Stimulated activated CD4-positive, alpha-beta T cell treated with anti-CD3 and anti-CD28 coated beads, Interleukin-12 subunit alpha, Interleukin-12 subunit beta, amount 100 ng/mL, for 4 hours (primary cell): Measurements from ENCODE around the gene ARID1B.

Source experiments
- DNase-seq: peaks from one replicate; pipeline ENCODE4 v3.0.0-alpha.2; 2020

The ARID1B gene

DNA sequence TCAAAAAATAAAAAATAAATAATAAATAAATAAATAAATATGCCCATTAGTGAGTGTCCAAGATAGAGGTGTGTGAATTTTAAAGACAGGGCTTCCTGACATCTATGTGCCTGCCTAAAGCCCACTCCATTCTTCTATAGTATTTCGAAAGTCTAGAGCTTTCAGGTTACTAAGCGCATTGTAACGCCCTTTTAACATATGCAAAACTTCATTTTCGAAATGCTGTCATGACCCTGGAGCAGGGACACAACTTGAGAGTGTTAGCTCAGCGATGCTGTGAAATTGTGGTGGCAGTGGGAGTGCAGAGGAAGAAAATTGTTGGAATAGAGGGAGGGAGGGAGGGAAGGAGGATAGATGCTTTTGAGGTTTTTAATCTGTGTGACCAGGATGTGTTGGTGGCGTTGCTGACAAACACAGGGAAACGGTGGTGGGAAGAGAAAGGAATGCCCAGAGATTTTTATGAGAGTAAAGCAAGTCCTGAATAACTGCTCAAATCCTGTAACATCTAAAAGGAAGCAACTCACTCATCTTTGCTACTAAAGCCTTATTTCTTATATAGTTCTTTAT, 169.3 kb downstream of the ARID1B start:
- DNase-seq: no peak

DNA sequence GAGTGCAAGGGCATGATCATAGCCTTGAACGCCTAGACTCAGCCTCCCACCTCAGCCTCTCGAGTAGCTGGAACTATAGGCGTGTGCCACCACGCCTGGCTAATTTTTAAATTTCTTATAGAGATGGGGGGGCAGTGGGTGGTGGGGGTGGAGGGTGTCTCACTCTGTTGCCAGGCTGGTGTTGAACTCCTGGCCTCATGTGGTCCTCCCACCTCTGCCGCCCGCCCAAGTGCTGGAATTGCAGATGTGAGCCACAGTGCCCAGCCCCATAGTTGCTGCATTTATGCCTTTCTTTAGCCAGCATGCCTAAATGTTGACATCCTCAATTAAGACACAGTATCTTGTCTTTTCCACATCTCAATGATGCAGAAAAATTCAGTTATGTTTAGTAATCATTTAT, 171.1 kb downstream of the ARID1B start:
- no peak for DNase-seq

DNA sequence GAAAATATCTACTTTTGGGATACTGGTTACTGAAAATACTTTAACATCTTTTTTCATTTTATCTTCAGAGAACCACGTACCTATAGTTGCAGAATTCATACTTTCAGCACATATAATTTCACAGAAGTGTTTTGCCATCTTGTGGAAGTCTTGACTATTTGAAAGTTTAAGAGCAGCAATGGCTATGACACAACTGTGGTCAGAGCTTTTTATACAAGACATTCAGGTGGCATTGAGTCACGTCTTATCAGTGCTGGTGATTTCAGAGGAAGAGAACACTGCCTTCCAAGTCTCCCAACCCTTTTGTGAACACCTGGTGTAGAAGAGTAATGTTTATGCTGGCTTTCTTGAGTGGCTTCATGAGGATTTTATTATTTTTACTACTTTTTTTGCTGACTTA, 171.6 kb downstream of the ARID1B start:
- DNase-seq: no peak

DNA sequence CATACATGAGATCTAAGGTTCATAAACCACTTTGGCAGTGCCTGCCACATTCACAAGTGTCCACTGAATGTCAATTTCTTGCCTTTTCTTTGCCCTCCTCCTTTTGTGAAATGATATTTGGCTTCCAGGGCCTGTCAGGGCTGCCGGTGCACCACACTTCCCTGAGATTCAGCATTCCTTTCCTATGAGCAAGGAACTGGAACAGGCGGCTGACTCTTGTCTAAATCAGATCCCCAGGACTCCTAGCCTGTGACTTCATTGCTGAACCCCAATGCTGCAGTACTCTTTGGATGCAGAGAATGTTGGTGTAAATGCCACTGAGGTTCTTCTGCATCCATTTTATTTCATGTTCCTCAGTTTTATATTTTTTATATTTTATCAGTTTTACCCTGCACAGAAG, 172.2 kb downstream of the ARID1B start:
- DNase-seq: no peak

DNA sequence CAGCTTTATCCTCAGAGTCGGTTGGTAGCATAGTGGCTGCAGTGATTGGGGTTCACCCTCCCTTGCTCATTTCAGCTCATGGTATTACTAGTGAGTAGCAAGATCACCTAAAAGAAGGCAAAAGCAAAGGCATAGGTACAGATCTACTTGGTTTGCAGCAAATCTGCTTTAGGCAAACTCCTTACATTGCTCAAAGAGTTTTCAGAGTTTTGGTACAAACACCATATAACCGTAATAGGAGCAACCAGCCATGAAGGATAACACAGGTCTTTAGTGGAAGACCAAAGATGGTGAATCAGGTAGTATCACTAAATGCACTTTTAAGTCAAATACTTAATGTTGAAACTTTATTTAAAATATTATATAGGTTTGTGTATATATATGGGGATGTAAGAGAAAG, 172.9 kb downstream of the ARID1B start:
- DNase-seq: no peak

DNA sequence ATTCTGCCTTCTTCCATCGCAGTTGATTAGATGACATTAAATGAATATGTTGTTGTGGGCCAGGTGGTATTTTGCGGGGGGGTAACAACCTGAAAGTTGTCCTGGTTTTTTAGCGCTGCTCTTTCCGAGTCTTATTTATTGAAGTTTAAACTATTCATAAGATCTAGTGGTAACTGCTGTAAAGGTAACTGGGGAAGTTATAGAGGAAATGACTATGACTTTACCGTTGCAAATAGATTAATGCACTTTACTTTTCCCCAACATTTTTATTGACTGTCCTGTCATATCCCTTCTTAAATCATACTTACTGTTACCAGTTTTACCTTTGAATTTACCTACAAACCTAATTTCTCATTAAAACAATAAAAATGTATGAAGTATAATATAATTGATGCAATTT, 173.4 kb downstream of the ARID1B start:
- DNase-seq: no peak

DNA sequence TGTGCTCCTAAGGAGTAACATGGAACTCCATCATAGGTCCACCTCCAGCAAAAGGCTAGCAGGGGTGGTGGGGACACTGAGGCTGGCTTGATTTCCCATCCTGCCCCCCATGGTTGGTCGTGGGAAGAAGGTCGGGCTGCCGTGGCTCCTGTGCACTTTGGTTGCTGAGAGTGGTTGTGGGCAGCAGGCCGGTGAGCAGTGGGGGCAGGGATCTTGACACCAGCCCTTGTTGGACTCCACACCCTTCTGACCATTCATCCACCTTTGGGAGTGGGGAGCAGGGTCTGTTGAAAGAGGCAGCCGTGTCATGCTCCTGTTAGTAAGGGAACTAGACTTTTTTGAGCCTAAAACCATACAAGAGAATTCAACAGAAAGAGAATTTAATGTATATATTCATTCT, 175.2 kb downstream of the ARID1B start:
- no peak for DNase-seq

DNA sequence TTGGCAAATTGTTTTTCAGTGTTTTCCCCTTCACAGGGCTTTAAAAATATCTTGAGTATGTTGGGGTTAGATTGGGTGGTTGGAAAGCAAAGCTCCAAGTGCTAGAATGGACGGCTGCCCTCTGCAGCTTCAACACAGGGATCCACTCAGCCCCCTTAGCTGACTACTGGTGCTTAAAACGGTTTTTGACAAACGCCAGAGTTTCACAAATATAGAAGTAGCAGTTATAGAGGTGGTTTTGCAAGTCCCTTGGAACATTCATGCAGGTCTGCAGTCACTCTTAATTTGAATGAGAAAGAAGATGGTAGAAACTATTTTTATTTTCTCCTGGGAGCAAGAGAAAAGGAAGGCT, 175.9 kb downstream of the ARID1B start:
- no peak for DNase-seq

DNA sequence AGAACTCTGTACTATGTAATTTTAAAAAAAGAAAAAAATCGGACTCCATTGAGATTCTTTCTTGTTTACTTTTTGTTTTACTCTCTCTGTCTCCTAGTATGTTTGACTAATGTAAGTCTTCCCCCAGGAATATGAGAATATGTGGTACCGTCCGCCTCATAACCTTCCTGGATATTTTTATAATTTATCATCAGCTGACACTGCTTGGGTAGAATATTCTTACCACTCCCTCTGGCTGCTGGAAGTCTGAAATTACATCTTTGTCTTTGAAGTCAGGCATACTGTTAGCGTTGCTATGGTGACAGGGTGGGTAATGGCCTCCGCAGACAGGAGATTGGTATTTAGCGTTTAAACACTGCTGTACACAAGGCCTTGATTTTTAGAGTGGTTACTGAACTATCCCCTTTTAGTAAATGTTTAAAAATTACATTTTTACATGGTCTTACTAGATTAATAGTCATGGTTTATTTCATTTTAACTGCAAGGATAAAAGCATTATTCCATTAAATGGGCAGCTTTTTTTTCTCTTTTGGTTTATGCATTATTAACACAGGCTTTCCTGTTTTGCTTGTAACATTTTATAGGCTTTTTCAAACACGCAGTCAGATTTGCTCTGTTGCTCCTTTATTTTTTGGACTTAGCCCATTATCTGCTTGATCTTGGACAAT, 176.4 kb downstream of the ARID1B start:
- no peak for DNase-seq

DNA sequence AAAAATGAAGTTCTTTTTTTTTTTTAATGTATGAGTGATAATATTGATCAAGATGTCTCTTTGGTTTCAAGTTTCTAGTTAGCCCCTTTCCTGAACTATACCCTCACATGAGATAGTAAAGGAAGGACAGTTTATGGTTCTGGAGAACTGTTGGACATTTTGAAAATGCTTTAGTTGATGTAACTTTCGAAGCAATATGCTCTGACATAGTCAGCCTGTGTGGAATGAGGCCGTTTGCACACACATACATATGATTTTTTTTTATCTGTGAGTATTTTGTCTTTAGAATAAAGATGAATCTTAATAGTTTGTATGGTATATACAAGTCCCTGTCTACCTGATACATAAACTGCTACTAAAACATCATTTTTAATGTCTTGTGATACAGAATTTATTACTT, 177.0 kb downstream of the ARID1B start:
- DNase-seq: no peak

DNA sequence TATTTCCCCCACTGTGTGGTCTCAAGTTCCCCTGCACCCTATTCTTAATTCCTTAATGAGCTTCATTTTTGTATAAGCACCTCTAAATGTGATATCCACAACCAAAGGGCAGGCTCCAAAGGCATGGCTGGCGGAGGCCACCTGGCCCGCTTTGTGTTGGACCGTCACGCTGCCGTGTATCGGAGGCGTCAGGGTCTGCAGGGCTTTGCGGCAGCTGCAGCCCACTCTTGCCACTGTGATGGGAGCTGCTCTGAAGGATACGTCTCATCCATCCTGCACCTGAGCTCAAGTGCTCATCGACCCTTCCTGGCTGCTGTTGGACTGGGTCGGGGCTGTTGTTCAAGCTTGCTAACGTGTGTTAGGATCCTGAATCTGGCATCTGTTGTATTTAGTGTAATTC, 177.6 kb downstream of the ARID1B start:
- DNase-seq: no peak

DNA sequence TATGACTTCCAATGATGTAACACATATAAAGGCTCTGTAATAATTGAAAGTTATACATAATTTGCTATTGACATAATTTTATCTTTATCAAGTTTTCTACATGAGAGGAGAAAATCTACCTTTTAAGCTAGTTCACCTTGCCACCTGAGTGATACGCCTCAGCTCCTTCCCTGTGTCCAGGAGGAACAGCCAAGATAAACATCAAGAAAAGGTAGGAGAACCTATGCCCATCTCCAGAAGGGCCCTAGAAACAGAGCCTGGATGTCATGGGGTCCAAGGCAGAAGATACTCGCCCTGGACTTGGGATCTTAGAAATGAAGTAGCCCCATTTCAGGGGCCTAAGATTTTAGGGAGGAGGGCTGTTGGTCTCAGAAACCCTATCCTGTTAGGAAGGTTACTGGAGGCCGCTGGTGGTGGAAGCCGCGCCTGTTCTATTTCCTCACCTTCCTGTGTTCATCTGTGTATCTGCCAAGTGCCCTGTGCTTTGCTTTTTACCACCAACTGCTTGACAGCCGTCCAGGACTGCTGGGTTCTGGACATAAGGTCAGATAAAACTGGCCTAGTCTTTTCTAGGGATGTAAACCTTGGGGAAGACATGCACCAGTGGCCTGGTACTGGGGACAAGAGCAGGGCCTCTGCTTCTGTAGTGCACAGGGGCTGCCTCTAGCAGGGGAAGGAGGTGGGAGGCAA, 178.5 kb downstream of the ARID1B start:
- no peak for DNase-seq

DNA sequence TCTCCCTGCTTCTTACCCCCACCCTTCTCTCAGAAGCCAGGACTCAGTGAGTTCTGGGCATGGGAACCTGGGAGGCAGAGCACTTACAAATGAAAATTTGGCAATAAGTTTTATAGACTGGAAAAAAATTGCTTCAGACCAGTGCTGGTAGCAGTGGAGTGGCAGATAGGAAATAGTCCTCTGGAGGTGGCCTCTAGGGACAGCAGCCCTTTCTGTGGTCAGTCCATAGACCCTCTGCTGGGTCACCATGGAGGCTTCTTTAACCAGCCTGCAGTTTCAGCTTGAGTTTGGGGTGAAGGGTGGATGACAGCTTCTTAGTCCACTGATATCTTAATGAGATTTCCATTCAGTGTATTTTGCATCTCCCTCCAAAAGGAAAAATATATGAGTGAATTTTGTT, 179.1 kb downstream of the ARID1B start:
- DNase-seq: no peak

DNA sequence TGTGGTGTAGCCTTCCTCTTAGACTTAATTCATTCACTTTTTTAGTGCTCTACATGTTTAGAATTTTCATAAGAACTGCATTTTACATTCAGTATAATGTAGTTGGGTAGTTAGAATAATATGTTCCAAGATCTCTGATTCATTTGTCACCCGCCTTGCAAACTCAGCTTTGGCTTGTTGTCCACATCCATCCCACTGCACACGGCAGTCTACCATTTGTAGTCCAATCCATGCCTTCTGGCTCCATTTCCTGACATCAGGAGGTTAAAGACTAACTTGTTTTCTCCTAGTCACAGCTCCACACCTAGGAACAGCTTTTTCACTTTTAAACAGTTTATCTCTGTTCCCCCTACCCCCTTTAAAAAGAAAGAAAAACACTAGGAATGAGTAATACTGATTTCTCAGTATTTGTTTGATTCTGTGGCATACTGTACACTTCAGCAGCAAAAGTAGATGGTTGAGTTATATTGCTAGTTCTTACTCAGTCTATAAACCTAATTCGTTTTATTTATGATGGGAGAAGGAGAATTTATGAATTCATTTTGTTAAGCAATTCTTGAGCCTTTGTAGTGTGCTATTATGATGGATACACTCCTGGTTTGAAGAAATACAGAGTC, 180.9 kb downstream of the ARID1B start:
- no peak for DNase-seq

DNA sequence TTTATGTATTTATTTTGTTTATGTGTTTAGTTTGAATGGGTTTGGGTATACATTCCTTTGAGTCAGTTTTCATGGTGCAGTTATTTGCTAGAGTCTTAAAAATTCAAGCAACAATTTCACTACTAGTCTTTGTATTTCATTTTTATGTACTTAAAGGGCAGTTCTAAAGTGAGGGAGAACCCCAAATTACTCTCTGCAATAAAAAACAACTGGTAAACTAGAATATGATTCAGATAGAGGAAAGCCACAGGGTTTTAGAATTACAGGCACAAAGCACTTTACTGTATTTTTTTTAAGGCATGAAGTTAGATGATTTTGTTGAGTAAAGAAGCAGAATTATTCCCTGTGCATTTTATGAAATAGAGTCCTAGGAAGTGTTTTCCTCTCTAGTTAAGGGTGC, 183.3 kb downstream of the ARID1B start:
- no peak for DNase-seq

DNA sequence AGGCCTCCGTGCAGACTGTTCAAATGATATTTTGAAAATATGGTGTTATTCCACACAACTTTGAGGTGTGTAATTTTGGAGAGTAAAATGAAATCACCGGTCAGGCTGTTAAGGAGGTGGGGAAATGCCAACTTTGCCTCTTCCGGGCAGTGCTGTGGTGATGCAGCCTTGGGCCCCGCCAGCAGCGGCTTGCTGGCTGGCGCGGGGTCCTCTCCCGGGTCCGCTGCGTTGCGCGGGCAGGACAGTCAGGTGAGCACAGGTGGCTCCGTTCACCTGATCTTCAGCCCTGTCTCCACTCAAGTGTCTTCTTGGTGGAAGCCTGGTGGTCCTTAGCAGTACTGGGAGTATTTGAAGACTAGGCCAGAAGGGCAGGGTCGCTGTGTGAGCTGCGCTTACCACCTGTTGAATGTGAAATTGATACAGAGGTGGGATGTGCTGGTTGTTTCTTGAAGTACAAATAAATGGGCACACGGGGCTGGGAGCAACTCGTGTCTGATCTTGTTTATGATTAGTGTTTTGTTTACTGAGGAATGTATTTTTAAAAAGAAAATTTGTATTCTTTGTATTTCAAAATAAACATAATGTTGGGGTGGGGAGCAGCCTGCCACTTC, 184.2 kb downstream of the ARID1B start:
- no peak for DNase-seq

DNA sequence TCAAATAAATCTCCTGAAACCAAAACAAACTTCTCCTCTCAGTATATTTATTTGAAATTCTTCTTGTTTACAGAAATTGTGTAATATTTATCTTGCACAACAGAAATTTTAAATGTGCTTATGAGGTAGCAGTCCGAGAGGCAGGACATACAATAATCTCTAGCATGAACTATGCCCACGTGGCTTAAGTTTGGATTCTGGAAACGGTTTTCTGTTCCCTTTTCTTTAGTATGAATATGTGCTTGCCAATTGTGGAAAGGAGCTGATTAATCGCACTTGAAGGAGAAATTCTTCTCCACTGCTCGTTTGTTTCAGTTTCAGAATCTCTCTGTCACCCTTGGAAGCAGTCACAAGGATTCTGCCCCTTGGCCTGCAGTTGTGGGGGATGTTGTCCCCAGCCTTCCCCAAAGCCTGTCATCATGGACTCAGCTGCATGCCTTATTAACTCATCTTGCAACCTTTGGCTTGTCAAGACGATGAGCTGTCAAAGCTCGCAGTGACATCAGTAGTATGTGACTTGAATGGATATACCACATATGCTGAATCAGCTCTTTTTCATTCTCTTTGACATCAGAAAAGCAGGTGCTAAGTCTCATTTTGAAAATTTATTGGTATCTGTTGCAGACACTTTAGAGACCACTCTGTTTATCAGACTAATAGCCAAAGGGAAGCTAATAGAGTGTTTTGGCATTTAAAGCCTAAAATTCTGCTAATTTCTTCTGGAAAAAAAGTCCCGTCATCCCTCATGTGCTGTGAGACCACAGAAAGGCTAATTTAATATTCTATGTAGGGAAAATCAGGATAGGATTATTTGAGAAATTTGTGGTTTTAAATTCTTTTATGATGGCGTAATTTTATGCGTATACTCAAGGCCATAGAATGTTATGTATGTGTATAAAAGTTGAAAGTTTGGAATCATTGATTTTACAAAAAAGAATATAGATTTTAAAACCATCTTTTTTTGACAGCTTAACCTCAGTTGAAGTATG, 186.8 kb downstream of the ARID1B start:
- DNase-seq: no peak

DNA sequence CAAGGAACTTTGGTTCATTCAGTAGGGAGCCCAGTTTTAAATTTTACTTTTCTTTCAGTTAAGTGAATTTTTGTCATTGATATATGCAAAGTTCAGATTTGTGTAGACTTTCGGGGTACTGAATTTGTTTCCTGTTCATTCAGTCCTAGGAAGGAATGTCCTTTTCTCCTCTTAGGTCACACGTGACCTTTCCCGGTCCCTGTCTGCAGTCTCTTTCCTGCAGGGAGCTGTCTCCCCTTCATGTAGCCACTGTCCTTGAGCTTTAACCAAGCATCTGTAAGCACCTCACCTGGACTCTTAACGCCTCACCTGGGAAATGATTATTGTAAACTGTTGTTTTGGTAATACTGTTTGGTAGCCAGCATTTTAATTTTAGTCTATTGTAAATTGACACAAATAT, 190.7 kb downstream of the ARID1B start:
- no peak for DNase-seq

DNA sequence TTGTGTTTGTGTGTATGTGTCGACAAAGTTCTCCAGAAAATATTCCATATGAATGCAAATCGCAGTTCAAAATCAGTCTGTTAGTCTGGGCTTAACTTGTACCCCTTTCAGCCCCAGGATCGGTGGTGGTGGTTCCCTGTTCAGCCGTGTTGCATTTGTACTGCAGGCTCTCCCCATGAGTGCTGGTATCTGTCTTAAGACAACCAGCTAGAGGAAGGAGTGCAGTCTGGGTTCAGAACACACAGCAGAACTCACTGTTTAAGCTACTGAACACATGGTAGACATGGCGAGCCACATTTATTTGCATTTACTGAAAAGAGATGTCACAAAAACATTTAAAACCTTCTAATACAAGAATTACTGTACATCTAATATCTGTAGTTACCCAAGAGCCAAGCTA, 192.1 kb downstream of the ARID1B start:
- DNase-seq: no peak

DNA sequence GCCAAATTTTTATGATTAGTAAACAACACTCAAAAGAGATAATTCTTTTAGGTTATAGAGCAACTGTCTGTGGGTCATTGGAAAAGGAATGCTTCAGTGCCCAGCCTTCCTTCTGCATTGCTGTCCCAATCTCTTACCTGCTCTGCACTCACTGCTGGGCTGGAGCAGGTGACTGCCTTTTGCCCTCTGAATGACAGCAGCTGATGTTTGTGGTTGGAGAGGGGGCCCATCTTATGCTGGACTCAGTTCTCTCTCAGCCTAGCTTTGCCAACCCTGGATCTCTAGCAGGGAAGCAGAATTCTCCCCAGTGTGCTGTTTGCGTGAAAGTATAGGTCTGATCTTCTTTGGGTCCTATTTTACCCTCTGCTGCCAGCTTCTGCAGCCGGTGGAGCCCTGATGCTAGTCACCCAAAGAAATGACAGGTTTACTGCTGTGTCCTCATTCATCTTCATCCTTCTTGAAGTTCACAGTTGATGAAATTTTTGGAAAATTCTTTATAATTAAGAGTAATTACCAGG, 193.5 kb downstream of the ARID1B start:
- DNase-seq: no peak

DNA sequence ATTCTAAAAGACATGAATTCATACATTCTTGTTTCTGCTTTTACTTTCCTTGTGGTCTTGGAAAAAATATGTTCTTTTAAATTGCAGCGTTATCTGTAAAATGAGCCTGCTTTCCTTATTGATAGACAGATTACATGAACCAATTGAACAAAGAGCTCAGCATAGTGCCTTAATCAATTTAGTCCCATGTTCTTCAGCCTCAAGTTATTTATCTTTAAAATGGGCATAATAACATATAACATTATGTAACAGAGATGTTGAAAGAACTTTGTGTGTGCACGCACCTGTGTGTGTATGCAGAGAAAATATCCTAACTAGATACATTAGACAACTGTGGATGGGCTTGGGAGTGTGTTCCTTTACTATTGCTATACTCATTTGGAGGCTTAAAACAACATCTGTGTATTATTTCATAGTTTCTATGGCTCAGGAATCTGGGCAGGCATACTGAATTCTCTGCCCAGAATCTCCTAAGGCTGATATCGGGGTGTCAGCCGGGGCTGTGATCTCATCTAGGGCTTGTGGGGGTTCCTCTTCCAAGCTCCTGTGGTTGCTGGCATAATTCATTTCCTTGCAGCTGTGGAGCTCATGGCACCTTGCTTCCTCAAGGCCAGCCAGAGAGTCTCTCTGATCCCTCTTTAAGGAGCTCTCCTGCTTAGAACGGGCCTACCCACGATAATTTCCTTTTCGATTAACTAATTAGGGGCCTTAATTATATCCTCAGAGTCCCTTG, 194.1 kb downstream of the ARID1B start:
- no peak for DNase-seq

DNA sequence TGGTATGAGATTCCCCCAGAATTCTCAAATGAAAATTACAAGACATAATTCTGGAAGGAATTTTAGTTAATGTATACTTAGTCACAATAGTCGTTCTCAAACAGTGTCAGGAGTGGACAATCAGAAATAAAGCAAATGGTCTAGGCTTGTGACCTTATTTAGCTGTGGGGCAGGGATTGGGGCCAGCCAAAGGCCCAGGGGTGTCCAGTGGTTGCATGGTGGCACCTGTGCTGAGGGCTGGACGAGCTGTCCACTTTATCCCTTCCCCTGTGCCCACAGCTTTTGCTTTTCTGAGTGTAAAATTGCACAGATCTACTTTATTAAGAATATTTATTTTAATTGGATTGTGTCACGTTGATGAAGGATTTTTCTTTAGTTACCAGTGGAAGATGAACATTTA, 195.0 kb downstream of the ARID1B start:
- no peak for DNase-seq
